Mononuclear cell (primary cell): ENCODE data around the gene LHX5. TPM values are rescaled to one million over a fixed set of nuclear protein-coding genes. Genes with fewer than 3 reads are reported as not detected.
"Not testable (repeated sequence)": the region's sequence is repeated elsewhere in the genome, so short reads cannot be mapped to it uniquely, and the experiment has no call there.

Source experiments
- H3K27me3 ChIP-seq: 2 replicates; pipeline ENCODE4 v1.6.0; 2011; ENCODE audit warnings: low read length, control low read depth; ENCODE audit not compliant: insufficient read depth
- H3K4me1 ChIP-seq: 2 replicates; pipeline ENCODE4 v1.5.1; 2011; ENCODE audit warnings: mild to moderate bottlenecking, low read length, control low read depth; ENCODE audit not compliant: insufficient read depth
- H3K4me3 ChIP-seq: 2 replicates; pipeline ENCODE4 v1.5.1; 2011; ENCODE audit warnings: mild to moderate bottlenecking, low read length, moderate library complexity
- H3K9me3 ChIP-seq: 2 replicates; pipeline ENCODE4 v1.5.1; 2011; ENCODE audit warnings: low read depth, mild to moderate bottlenecking, control low read depth, low read length
- total RNA-seq: library from RNA; depleted of rRNA; stranded (reverse); fragments of >200 nt; gene quantifications from one replicate; pipeline ENCODE4 v1.2.3, GENCODE V29; 2012

Gene LHX5
- not detected for total RNA-seq

DNA sequence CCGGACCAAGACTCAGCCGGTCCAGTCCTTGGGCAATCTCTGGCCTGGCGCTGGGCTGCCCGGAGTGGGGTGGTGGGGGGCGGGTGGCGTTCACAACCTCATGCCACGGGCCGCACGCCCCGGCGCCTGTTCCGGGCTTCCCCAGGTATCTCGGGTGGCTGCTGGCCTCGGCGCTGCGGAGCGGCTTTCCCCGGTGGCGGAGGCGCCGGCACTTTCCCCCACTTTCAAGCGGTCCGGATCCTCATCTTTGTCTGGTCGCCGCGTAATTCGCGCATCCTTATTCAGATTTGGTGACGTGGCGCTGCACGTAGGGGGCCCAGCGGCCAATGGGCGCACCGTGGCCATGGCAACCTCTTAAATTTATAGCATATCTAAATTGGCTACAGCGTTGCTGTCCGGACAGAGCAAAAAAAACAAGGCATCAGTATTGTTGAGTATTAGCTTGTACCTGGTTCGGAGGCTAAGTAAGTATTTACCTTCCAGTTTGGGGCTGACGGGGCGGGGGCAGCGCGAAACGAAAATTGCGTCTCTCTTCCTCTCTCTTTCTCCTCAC is at the start of gene LHX5:
Gene LHX5 (minus strand): TSS at position 253 of the 553 bp plus-strand sequence. CDS start 373 bp downstream, outside the sequence.
- Histone ChIP-seq H3K4me1 (peaks cover 5% of the 10 kb centered on the region), H3K27me3 (peaks cover 92% of the 10 kb centered on the region), H3K4me3 (no peak within 1 kb of the TSS), H3K9me3 (no peaks in the 10 kb centered on the region)

DNA sequence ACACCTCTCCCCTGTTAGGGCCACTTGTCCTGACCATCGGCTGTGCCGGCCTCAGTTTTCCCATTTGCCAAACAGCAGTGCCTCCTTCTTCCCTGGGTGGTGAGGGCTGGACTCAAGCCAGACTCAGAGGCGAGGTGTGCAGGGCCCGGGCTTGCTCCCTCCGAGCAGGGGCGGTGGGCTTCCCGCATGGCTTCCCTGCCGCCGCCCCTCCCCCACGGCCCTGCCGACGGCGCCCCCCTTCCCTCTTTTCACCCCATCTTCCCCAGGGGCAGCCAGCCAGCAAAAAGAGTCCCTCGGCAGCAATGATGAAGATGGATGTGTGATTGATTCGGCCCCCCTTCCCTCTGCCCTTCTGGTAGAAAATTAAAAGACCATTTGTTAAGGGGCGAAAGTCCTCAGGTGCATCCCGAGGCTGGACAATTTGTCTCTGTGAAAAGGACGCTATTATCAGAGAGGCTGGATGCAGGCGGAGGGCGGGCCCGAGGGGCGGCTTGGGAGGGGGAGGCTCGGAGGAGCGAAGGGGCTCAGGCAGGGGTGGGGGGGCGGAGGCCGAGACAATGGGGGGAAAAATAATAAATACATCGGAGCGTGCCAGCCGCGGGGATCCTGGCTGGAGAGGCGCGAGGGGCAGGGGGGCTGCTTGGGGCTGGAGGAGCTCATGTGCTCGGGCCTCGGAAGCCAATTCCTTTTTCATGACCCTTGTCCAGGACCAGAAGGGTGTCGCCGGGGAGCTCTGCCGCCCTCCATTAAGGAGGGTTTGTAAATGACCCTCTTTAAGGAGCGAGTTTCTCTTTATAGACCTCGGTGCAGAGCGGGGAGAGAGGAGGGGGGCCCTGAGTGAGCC is 48.0 kb upstream of the LHX5 start:
- Histone ChIP-seq H3K27me3 (peaks cover 30% of the 10 kb centered on the region), H3K4me1 (no peaks in the 10 kb centered on the region), H3K4me3 (no peak overlapping the region), H3K9me3 (no peaks in the 10 kb centered on the region)

GRCh38 chr12:113515082-113515856 is 43.6 kb upstream of the LHX5 start:
- H3K27me3 ChIP-seq: peaks cover 35% of the 10 kb centered on the region
- no peaks in the 10 kb centered on the region for H3K9me3 ChIP-seq
- no peak overlapping the region for H3K4me3 ChIP-seq
- H3K4me1 ChIP-seq: no peaks in the 10 kb centered on the region

DNA sequence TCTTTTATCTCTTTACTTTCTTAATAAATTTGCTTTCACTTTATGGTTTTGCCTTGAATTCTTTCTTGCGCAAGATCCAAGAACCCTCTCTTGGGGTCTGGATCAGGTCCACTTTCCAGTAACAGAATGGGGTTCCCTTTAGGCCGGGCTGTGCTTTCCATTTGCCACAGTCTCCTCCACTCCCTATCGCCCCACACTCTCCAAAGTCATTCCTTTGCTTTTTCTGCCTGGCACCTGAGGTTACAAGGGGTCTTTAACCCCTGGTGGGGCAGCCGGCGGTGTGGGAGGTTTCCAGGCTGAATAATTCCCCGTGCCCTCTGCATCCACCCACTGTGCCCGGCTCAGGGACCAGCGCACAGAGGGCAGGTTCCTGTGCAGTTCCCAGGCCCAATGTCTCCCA is 42.9 kb upstream of the LHX5 start:
- Histone ChIP-seq H3K4me3 (no peak overlapping the region), H3K27me3 (peaks cover 36% of the 10 kb centered on the region), H3K4me1 (no peaks in the 10 kb centered on the region), H3K9me3 (no peaks in the 10 kb centered on the region)

DNA sequence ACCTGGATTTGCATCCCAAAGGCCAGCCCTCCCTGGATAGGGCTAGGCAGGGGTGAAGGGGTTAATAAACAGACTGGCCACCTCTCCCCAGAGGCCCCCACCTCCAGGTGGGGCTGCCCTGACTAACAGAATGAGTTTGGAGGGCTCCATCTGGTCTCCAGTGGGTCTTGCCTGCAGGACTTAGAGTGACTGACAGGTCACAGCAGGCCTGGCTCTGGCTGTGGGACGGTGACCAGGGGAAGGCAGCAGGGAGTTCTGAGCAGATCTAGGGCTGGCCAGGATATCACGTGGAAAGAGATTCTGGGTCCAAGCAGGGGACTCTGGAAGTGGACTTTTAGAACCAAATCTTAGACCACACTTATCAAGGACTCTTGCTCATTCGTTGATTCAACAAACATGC is 40.9 kb upstream of the LHX5 start:
- H3K27me3 ChIP-seq: peaks cover 20% of the 10 kb centered on the region
- H3K4me3 ChIP-seq: no peak overlapping the region
- H3K9me3 ChIP-seq: no peaks in the 10 kb centered on the region
- no peaks in the 10 kb centered on the region for H3K4me1 ChIP-seq

- no peaks in the 10 kb centered on the region for H3K4me1 ChIP-seq
- peaks cover 6% of the 10 kb centered on the region for H3K27me3 ChIP-seq
- no peaks in the 10 kb centered on the region for H3K9me3 ChIP-seq
- no peak overlapping the region for H3K4me3 ChIP-seq
Measured at GRCh38 chr12:113506867-113507266, 35.2 kb upstream of the LHX5 start.

GRCh38 chr12:113505941-113506340 is 34.3 kb upstream of the LHX5 start:
- no peaks in the 10 kb centered on the region for H3K4me1 ChIP-seq
- H3K9me3 ChIP-seq: no peaks in the 10 kb centered on the region
- H3K27me3 ChIP-seq: peaks cover 12% of the 10 kb centered on the region
- H3K4me3 ChIP-seq: no peak overlapping the region

DNA sequence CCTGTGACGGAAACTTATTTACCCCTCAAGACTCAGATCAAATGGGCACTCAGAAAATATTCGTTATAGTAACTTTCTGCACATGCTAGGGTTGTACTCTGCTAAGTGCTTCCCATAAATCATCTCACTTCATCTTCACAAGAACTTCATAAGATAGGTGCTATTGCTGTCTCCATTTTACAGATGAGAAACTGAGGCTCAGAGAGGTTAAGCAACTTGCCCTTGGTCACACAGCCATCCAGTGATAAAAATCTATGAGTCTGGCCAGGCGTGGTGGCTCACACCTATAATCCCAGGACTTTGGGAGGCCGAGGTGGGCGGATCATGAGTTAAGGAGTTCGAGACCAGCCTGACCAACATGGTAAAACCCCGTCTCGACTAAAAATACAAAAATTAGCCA is 33.2 kb upstream of the LHX5 start:
- H3K27me3 ChIP-seq: peaks cover 19% of the 10 kb centered on the region
- H3K4me3 ChIP-seq: no peak overlapping the region
- no peaks in the 10 kb centered on the region for H3K4me1 ChIP-seq

DNA sequence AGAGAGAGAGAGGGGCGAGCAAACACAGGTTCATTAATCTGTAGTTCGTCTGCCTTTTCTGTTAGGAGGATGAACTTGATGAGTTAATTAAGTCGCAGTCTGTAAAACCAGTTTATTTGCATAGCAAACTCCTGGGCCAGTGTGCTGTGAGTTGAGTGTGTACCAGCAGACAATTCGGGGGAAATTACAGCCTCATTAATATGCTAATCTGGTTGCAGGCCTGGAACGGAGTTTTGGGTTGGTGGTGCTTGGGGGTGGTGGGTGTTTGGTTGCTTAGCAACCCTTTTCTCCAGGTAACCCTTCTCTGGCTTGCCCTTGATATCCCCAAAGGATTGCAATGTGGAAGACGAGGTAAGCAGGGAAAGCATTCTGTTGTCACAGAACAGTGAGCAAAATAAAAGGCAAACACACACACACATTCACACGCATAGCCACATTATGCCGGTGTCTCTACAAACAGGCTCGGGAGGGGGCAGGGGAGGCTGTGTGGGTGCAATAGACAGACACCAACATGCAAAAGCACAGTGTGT is 29.2 kb upstream of the LHX5 start:
- H3K9me3 ChIP-seq: no peaks in the 10 kb centered on the region
- H3K4me3 ChIP-seq: no peak overlapping the region
- no peaks in the 10 kb centered on the region for H3K4me1 ChIP-seq
- peaks cover 16% of the 10 kb centered on the region for H3K27me3 ChIP-seq

More for the DNA sequence above, 33.2 kb upstream of the LHX5 start:
- H3K9me3 ChIP-seq: no peaks in the 10 kb centered on the region

- Histone ChIP-seq H3K9me3 (no peaks in the 10 kb centered on the region), H3K4me3 (no peak overlapping the region), H3K27me3 (peaks cover 16% of the 10 kb centered on the region), H3K4me1 (no peaks in the 10 kb centered on the region)
Measured at GRCh38 chr12:113500306-113500675, 28.6 kb upstream of the LHX5 start.

- Histone ChIP-seq H3K27me3 (peaks cover 16% of the 10 kb centered on the region), H3K4me3 (no peak overlapping the region), H3K4me1 (no peaks in the 10 kb centered on the region), H3K9me3 (no peaks in the 10 kb centered on the region)
Measured at GRCh38 chr12:113498490-113498889, 26.8 kb upstream of the LHX5 start.

GRCh38 chr12:113497693-113498092 is 26.0 kb upstream of the LHX5 start:
- Histone ChIP-seq H3K4me3 (no peak overlapping the region), H3K4me1 (no peaks in the 10 kb centered on the region), H3K27me3 (peaks cover 16% of the 10 kb centered on the region), H3K9me3 (no peaks in the 10 kb centered on the region)

DNA sequence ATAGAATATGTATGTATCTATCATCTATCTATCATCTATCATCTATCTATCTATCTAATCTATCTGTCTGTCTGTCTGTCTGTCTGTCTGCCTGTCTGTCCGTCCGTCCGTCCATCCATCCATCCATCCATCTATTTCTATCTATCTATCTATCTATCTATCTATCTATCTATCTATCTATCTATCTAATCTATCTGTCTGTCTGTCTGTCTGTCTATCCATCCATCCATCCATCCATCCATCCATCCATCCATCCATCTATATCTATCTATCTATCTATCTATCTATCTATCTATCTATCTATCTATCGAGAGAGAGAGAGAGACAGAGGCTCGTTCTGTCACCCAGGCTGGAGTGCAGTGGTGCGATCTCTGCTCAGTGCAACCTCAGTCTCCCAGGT is 24.3 kb upstream of the LHX5 start:
- not testable (repeated sequence) for H3K4me3 ChIP-seq, H3K27me3 ChIP-seq

GRCh38 chr12:113488322-113488721 is 16.7 kb upstream of the LHX5 start:
- H3K4me3 ChIP-seq: no peak overlapping the region
- no peaks in the 10 kb centered on the region for H3K9me3 ChIP-seq
- H3K4me1 ChIP-seq: no peaks in the 10 kb centered on the region
- peaks cover 10% of the 10 kb centered on the region for H3K27me3 ChIP-seq

More for the DNA sequence above, 24.3 kb upstream of the LHX5 start:
- not testable (repeated sequence) for H3K4me1 ChIP-seq, H3K9me3 ChIP-seq

DNA sequence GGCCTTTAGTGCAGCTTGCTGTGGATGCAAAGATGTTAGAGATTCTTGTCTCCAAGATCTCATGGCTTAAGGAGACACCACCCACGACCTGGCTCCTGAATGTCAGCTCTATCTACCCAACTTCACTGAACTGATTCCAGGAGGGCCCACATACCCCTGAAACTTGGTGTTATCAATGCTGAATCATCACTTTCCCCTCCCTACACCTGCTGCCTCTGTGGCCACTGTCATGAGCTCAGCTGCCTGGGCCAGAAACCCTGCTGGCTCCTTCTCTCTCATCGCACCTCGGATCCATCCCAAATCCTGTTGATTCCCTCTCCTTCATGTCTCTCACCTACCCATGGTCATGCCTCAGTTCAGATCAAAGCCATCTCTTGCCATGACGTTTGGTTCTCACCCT is 15.1 kb upstream of the LHX5 start:
- Histone ChIP-seq H3K27me3 (peaks cover 20% of the 10 kb centered on the region), H3K9me3 (no peaks in the 10 kb centered on the region), H3K4me1 (no peaks in the 10 kb centered on the region), H3K4me3 (no peak overlapping the region)
